Gastroesophageal sphincter (tissue), 3 donors: Measurements from ENCODE around the gene TTLL1.
"Not testable (repeated sequence)": the region's sequence is repeated elsewhere in the genome, so short reads cannot be mapped to it uniquely, and the experiment has no call there.

Experiments
- EP300 ChIP-seq: sonication (generic); formaldehyde crosslinking; IDR thresholded peaks from one replicate; pipeline ENCODE4 v1.6.1; 2017; ENCODE audit warnings: antibody characterized with exemption, mild to moderate bottlenecking
- POLR2A ChIP-seq, 2 donors: fragments of 450-650 bp; IDR thresholded peaks; one replicate each; pipeline ENCODE4 v1.6.1; 2017; ENCODE audit warnings: antibody characterized with exemption in 2 of 2, mild to moderate bottlenecking in 2 of 2, moderate library complexity in 1 of 2
- TF ChIP-seq, protein P1 (sequence below), 4 experiments: fragments of 200-600 bp in 2 of 4; fragments of 450-650 bp in 2 of 4; sonication (generic) in 1 of 4; IDR thresholded peaks; one replicate each; pipeline ENCODE4 v1.5.1; 2017 to 2019; ENCODE audit warnings: antibody characterized with exemption in 4 of 4, mild to moderate bottlenecking in 2 of 4, moderate library complexity in 2 of 4

DNA sequence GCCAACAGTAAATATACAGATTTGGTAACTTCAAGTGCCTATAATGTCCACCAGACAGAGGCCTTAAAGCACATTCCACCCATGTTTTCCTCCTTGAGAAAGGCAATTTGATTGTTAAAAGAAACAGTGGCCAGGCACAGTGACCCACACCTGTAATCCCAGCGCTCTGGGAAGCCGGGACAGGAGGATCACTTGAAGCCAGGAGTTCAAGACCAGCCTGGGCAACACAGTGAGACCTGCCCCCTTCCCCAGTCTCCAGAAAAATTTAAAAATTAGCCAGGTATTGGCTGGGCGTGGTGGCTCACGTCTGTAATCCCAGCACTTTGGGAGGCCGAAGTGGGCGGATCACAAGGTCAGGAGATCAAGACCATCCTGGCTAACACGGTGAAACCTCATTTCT is 93.5 kb downstream of the TTLL1 start:
- TF ChIP-seq EP300; POLR2A (IDR thresholded peaks at IDR 0.05): not testable (repeated sequence)
- TF ChIP-seq, protein P1, sequence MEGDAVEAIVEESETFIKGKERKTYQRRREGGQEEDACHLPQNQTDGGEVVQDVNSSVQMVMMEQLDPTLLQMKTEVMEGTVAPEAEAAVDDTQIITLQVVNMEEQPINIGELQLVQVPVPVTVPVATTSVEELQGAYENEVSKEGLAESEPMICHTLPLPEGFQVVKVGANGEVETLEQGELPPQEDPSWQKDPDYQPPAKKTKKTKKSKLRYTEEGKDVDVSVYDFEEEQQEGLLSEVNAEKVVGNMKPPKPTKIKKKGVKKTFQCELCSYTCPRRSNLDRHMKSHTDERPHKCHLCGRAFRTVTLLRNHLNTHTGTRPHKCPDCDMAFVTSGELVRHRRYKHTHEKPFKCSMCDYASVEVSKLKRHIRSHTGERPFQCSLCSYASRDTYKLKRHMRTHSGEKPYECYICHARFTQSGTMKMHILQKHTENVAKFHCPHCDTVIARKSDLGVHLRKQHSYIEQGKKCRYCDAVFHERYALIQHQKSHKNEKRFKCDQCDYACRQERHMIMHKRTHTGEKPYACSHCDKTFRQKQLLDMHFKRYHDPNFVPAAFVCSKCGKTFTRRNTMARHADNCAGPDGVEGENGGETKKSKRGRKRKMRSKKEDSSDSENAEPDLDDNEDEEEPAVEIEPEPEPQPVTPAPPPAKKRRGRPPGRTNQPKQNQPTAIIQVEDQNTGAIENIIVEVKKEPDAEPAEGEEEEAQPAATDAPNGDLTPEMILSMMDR (IDR thresholded peaks at IDR 0.05): not testable (repeated sequence)
